Head of caudate nucleus (tissue), 42 donors: ENCODE measurements around the gene THAP10.
"Not testable (repeated sequence)": the region's sequence is repeated elsewhere in the genome, so short reads cannot be mapped to it uniquely, and the experiment has no call there.

Source experiments
- DNase-seq, 42 donors: peaks; one replicate each; pipeline versions ENCODE4 v3.0.0 to v3.0.0-alpha.2; 2020 to 2021; ENCODE audit warnings: mixed read lengths in 7 of 42
- intact Hi-C: fragments of 100-400 bp; cut with DNase I; formaldehyde crosslinking; loops from one replicate; pipeline ENCODE4 v1.15.0; 2022

The THAP10 gene

GRCh38 chr15:70880781-70881180 lies 11.5 kb downstream of the THAP10 start:
- intact Hi-C loops = no loop called here
- no peak for DNase-seq

DNA sequence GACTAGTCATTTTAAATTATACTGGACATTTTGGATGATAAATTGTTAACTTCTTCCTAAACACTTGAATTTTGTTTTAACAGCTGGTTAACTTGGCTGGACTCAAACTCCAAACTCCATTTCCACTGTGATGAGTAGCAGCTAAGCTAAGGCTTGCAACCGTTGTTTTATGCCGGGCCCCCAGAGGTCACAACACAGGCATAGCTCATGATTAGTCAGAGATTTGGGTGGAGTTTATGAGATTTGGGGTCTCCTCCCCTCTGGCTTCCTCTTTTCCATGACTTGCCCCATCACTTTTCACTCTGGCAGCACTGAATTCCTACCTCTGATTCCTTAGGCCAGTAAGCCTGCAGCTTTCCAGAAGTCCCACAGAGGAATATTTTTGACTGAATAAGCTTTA lies 12.8 kb downstream of the THAP10 start:
- intact Hi-C loops = loop anchor here (5.0 kb wide), 1 partner anchor 52 kb away; no protein-coding TSS in a partner anchor
- DNase-seq = no peak

- intact Hi-C loops = loop anchor here (5.0 kb wide), 1 partner anchor 49 kb away; no protein-coding TSS in a partner anchor
- DNase-seq = no peak
Observed at GRCh38 chr15:70876683-70877082, 15.6 kb downstream of the THAP10 start.

- DNase-seq = no peak
- intact Hi-C loops = loop anchor here (5.0 kb wide), 1 partner anchor 49 kb away; no protein-coding TSS in a partner anchor
Observed at GRCh38 chr15:70876011-70876410, 16.2 kb downstream of the THAP10 start.

DNA sequence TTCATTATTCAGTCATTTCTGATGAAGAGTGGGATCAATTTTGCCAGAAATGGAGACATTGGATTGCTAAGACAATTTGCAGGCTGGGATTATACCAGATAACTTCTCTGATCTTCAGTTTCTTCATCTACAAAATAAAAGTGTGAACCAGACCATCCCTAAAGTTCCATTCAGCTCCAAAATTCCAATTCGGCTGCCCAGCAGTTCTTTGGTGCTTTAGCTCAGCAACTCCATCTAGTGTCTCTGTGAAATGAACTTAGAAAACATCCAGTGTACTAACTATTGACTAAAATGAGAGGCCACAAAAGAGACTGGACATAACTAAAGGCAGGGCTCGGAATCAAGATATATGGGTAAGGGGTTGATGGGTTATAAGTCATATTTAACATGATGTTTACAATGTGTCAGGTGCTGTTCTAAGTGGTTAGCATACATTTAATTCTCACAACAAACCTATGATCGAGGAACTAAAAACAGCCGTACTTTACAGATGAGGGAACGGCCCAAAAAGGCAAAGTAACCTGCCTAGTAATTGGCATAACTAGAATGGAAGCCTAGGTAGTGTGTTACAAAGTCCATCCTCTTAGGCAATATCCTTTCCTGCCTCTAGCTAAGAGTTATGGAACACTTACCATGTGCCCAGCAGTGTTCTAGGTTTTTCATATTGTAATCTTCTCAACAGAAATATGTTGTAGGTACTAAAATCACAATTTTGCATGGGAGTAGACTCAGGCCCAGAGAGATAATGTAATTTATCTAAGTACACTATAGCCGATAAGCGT lies 17.0 kb downstream of the THAP10 start:
- peak in 18 of 42 donors; percentile 27 to 80 (median 56) for DNase-seq
- intact Hi-C loops = loop anchor here (5.0 kb wide), 1 partner anchor 48 kb away; no protein-coding TSS in a partner anchor

DNA sequence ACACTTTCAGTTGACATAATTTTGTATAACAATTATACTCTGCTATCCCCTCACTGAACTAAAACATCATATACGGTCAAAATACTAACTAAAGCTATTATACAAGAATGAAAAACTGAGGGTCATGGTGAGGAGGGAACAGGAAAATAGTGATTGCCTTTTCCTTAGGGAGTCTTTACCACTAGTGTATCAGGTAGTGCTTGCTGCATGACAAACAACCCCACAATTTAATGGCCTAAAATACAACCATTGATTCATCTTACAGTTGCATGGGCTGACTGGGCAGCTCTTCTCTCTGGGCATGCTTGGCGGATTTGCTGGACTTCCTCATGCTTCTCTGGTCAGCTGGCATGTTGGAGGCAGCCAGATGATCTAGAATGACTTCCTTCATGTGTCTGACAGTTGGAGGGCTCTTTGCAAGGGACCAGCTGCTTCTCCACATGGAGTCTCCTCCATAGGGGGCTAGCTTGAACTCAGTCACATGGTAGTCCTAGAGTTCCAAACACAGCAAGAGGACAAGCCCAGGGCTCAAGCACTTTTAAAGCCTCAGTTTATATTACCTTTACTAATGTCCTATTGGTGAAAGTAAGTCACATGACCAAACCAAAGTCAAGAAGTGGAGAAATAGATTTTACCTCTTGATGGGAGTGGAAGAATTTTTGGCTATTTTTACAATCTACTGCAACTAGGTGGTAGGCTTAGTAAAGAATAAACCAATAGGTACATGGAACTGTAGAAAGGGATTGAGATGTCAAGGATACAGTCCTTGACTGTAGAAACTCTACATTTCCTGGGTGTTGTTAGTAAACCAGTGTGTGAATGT lies 18.8 kb downstream of the THAP10 start:
- intact Hi-C loops = no loop called here
- DNase-seq = no peak

DNA sequence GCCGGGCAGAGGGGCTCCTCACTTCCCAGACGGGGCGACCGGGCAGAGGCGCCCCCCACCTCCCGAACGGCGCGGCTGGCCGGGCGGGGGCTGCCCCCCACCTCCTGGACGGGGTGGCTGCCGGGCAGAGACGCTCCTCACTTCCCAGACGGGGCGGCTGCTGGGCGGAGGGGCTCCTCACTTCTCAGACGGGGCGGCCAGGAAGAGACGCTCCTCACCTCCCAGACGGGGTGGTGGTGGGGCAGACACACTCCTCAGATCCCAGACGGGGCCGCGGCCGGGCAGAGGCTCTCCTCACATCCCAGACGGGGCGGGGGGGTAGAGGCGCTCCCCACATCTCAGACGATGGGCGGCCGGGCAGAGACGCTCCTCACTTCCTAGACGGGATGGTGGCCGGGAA lies 20.7 kb downstream of the THAP10 start:
- intact Hi-C loops, DNase-seq: not testable (repeated sequence)

DNA sequence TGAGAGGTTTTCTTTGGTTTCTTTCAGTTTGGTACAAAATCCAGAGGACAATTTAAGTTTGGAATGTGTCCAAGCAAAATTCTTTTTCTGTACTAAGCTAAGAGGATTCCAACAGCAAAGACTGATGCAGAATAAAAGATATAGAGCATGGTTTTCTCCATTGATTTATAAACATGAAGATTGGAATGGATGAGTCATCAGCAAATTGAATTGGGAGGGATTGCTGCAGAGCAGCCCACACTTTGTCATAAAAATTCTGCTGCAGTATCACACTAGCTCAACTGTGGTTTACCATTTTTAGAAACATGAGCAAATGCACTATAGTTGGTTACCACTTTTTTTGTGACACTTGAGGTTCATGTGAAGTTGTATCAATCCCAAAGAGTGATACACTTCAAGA lies 22.2 kb downstream of the THAP10 start:
- intact Hi-C loops = no loop called here
- peak in 9 of 42 donors; percentile 24 to 73 (median 43) for DNase-seq

GRCh38 chr15:70869346-70869745 lies 22.9 kb downstream of the THAP10 start:
- peak in 4 of 42 donors; percentile 27 to 47 (median 37) for DNase-seq
- intact Hi-C loops = no loop called here

GRCh38 chr15:70867911-70868467 lies 24.2 kb downstream of the THAP10 start:
- intact Hi-C loops = no loop called here
- DNase-seq = peak in 21 of 42 donors; percentile 30 to 84 (median 58)

DNA sequence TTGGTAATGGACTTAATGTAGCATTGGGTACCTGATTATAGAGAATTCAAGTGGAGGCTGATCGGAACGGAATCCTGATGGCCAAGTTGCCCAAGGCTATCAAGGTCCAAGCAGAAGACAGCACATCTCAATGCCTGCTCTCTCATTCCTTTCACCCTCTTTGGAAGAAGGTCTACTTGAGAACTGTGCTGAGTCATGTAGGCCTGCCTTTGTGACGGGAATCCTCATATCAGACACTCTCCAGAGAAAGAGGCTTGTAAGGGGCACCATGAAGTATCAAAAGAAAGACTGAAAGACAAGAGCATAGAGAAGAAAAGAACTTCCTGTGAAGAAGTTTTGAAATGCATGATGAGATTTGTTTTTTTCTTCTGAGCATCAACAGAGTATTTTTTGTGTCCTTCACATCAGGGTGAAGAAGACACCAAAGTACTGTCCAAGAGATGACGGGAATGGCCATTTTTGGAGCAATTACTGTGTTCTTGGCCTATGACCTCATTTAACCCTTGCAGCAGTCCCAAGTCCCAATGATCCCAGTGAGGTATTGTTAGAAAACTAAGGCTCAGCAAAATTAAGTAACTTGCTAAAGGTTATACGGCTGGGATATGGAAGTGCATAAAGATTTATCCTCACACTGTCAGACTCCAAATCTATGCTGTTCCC lies 25.1 kb downstream of the THAP10 start:
- intact Hi-C loops = no loop called here
- no peak for DNase-seq

GRCh38 chr15:70863450-70864218 lies 28.6 kb downstream of the THAP10 start:
- DNase-seq = peak in 36 of 42 donors; percentile 42 to 91 (median 71)
- intact Hi-C loops = no loop called here

- peak in 1 of 42 donors; percentile 18 for DNase-seq
- intact Hi-C loops = no loop called here
Observed at GRCh38 chr15:70859998-70860397, 32.2 kb downstream of the THAP10 start.

DNA sequence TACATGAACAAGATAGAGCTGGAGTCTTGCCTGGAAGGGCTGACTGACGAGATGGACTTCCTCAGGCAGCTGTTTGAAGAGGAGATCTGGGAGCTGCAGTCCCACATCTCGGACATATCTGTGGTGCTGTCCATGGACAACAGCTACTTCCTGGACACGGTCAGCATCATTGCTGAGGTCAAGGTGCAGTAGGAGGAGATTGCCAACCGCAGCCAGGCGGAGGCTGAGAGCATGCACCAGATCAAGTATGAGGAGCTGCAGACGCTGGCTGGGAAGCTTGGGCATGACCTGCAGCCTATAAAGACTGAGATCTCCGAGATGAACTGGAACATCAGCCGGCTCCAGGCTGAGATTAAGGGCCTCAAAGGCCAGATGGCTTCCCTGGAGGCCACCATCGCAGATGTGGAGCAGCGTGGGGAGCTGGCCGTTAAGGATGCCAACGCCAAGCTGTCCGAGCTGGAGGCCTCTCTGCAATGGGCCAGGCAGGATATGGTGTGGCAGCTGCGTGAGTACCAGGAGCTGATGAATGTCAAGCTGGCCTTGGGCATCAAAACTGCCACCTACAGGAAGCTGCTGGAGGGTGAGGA lies 32.8 kb downstream of the THAP10 start:
- peak in 1 of 42 donors; percentile 31 for DNase-seq
- intact Hi-C loops = no loop called here

DNA sequence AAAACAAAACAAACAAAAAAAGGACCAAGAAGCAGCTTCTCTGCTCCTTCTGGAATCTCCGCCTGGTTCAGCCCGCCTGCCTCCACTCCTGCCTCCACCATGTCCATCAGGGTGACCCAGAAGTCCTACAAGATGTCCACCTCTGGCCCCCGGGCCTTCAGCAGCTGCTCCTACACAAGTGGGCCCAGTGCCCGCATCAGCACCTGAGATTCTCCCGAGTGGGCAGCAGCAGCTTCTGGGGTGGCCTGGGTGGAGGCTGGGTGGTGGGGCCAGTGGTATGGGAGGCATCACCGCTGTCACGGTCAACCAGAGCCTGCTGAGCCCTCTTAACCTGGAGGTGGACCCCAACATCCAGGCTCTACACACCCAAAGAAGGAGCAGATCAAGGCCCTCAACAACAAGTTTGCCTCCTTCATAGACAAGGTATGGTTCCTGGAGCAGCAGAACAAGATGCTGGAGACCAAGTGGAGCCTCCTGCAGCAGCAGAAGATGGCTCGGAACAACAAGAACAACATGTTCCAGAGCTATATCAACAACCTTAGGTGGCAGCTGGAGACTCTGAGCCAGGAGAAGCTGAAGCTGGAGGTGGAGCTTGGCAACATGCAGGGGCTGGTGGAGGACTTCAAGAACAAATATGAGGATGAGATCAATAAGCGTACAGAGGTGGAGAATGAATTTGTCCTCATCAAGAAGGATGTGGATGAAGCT lies 33.5 kb downstream of the THAP10 start:
- DNase-seq = peak in 1 of 42 donors; percentile 22
- intact Hi-C loops = not testable (repeated sequence)

DNA sequence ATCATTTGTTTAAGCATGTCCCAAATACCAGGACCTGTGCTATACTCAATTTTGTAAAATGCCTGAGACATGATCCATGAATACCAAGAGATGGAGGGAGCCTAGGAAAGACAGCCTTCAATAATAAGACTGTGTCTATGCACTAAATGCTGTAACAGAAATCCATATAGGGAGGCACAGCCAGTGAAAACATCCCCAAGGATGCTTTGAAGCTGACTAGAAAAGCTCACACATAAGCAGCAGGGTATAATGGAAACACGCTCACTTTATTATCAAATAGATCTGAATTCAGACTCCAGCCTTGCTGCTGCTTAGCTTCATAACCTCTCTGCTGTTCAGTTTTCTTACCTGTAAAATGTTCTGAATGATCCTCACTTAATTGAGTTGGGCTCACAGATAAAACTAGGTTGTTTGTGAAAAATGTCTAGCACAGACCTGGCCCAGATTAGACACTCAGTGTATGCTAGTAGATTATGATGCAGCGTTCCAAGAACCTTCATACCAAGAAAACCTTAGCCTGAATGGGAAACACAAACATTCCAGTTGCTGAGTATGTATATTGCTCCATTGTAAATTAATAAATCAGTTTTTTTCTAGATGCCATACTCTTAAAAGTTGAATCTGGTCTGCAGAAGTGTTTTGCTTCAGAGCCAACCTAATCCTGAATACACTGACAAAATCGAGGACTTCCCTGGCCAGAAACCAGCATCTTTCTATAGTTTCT lies 34.5 kb downstream of the THAP10 start:
- intact Hi-C loops = no loop called here
- peak in 1 of 42 donors; percentile 27 for DNase-seq
